Activated CD8-positive, alpha-beta memory T cell treated with anti-CD3 and anti-CD28 coated beads, Interleukin-2, amount 50 U/mL, for 48 hours (primary cell): ENCODE results near the gene GALNT2.

Experiments
- DNase-seq: peaks from one replicate; pipeline ENCODE4 v3.0.0-alpha.2; 2020

Gene GALNT2

DNA sequence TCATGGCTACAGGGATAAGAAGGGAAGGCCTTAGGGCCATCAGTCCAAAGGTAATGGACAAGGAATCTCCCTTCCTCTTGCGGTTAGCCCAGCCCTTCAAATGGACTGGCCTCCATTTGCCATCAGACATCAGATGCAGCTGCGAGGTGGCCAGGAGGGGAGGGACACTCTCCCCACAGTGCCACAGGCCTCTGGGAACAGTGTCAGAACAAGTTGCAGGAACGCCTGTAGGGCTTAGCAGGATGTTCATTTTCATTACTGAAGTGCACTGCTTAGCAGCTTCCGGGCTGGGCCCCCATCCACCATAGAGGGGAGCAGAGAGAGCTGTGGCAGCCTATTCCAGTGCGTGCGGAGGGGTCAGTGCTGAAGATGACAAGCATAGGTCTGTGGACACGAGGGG is 127.5 kb downstream of the GALNT2 start:
- DNase-seq = no peak

DNA sequence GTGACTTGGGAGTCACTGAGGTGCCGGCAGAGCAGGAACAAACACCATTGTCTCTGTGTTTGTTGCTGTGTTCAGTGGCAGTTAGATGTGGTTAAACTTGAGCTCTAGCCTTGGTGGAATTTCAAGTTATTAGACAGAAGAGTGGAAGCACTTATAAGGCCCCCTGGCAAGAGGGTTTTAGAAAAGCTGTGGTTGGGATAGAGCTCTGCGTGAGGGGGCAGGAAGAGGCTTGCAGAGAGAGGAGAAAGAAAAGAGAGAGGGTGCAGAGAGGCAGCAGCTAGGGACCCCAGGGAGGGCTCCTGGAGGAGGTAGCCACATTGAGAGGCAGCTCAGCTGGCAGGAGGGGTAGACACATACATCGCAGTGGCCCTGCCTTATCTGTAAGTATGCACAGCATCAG is 128.2 kb downstream of the GALNT2 start:
- DNase-seq = no peak

DNA sequence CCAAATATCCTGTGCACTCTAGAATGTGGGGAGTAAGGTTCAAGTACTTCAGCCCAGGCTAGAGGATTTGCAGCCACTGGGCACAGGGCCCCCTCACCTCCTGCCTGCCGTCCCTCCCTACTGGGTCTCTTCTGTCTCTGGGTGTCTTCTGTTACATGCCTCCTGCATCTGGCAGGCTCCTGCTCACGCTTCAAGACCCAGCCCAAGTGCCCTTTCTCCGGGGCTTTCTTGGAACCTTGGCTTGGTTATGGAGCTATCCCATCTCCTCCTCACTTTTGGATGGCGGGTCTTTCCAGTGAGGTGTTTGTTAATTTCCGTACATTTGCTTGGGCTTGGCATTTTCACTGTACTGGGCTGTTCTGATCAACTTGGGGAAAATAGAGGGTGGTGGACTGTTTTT is 129.0 kb downstream of the GALNT2 start:
- DNase-seq = no peak

DNA sequence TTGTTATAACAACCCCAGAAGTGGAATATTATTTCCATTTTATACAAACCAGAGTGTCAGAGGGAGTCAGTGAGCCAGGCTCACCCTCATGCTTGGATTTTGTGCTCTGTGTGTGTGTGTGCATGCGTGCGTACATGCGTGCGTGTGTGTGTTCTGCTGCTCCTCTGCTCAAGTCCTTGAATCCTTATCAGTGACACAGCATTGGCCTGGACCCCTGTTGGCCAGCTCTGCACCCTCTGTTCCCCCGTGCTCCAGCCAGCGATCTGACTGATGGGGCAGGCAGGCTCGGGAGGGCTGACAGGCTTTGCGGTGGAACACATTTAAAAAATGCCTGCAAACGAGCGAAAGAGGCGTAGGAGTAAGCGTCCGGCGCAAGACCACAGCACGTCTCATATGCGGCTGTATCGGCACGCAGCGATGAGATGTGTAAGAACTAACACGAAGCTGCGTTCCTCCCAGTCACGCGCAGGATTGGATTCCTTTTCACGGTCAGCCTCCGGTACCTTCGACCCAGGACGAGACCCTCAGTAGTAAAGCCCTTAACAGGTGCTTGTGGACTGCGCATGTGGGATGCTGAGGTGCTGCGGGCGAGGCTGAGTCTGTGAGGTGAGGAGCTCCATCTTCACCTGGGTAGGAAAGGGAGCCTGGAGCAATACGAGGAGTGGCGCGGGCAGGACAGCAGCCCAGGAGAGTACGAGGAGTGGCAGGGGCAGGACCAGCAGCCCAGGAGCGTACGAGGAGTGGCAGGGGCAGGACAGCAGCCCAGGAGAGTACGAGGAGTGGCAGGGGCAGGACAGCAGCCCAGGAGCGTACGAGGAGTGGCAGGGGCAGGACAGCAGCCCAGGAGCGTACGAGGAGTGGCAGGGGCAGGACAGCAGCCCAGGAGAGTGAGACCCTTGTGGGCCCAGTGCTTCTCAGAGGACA is 130.9 kb downstream of the GALNT2 start:
- DNase-seq = no peak

DNA sequence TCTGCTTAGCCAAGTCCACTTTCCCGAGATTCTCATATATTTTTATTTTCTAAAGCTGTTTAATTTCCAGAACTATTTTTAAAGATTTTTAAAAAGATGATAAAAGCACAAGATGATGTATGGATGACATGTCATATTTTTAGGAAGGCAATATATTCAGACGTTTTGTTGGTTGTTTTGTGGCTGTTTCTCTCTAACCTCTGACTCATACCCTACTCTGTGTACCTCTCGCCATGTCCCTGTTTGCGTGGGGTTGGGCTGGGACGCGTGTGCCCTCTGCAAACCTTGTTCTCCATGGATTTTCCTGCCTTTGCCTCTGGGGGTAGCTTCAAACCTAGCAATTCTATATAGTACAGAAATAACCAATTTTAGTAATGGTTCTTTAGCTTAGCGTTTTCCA is 132.0 kb downstream of the GALNT2 start:
- DNase-seq = no peak

DNA sequence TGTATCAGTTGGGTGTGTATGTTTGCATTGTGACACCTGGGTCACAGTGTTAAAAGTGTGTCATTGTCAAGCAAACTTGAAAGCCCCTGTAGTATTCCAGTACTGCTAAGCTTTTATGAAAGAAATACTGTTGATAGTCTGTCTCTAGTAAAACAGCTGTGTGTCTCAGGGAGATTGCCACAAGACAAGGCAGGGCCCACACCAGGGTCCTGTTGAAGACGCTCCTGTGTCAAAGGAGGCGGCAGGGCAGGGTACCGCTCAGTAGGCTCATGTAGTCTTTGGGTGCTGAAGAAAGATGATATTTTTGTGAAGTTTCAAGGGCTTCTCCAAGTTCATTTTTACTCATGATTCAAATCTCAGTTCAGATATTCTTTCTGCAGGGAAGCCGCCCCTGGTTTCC is 132.5 kb downstream of the GALNT2 start:
- no peak for DNase-seq

DNA sequence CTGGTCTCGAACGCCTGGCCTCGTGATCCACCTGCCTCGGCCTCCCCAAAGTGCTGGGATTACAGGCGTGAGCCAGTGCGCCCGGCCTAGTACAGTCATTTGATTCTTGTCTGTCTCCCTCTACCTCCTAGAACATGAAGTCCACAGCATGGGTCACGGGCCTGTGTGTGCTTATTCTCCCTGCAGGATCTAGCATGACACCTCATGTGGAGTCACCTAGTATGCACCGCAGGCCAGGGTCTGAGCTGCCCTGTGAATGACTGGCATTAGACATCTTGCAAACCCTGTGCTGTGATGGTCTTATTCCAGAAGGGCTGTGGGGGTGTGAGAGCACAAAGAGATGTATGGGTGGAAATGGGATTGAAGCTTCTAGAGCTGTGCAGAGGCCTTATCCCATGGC is 133.2 kb downstream of the GALNT2 start:
- DNase-seq = no peak

DNA sequence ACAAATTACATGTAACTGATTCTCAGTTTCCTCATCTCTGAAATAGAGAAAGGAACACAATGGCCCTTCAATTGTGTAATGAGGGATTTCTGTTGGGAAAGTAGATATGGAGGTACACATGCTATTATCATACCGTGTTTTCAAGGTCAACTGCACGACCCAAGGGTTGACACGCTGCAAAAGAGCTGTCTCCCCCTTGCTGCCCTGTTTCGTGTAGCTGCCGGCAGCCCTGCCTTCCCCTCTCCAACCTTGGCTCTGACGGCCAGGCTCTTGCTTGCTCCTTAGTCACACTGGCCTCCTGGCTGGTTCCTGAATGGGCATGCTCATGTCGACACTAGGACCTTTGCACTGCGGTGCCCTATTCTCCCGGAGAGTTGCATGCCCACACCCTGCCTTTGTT is 134.4 kb downstream of the GALNT2 start:
- DNase-seq = no peak

DNA sequence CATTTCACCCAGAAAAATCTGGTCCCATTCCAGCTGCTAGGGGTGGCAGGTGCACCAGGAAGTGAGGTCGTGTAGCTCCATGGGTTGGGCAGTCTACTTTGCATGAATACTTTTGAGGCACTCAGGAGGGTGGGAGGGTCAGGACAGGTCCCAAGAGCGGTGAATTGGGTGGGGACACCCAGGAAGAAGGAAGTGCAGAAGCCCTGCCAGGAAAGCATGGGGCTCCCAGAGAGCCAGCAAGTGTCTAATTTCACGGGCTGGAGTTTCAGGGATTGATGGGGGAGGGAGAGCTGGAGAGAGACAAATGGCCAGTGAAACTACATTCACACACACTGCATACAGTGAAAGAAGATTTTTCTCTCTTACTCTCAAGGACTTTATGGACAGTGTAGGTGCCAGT is 137.8 kb downstream of the GALNT2 start:
- DNase-seq = no peak

DNA sequence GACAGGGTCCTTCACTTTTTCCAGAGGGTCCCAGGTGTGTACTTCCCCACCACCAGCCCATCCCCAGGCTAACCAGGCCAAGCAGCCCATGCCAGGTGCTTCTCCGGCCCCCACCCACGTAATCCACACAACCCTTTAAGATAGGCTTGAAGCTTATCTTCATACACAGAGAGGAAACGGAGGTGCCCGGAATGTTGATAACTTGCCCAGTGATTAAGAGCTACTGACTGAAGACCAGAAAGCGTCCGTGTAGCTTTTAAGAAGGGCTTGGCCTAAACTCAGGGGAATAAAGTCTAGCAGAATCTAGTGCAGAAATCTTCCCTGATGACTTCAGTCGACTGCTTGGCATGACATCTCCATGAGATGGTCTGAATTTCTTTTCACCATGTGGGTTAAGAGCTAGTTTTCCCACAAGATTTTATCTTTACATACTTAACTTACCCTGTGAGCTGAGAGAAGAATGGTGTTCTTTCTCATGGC is 138.7 kb downstream of the GALNT2 start:
- no peak for DNase-seq

DNA sequence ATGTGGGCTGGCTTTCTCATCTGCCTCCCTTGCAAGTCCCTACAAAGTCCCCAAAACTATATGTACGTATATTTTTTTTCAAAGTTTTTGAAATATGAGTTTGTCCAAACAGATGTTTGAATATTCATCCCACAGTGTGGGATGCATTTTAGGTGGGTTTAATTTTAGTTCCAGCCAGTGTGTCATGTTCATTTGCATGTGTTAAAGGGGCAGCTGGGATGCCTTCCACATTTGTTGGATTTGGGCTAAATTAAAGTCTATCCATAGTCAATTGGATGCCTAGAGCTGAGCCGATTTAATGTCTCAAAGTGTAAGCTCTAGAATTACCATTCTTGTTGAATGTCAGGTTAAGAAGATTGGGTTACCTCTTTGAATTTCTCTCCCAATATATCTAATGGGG is 139.2 kb downstream of the GALNT2 start:
- DNase-seq = no peak

DNA sequence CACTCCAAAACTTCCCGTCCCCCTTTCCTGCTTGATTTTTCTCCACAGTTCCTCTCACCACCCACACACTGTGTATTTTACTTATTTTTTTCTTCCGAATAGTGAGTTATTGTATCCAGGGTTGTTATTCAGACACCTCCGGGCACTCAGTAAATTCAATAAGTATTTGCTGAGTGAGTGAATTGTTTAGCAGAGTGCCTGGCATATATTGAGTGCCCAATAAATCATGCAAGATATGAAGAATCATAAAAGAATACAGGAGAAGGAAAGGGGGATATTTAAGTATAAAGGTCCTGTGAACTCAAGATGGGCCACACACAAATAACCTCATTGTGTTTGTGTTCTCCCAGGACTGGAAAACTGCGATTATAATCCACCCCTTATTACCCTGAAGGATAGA is 139.9 kb downstream of the GALNT2 start:
- DNase-seq = no peak

DNA sequence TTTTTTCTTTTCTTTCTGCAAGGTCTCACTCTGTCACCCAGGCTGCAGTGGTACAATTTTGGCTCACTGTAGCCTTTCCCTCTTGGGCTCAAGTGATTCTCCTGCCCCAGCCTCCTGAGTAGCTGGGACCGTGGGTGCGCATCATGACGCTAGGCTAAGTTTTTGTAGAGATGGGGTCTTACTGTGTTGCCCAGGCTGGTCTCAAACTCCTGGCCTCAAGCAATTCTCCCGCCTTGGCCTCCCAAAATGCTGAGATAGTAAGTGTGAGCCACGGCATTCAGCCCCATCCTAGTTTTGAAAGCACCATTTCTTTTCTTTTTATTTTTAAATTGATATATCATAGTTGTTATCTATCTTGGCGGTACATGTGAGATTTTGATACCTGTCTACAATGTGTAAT is 140.6 kb downstream of the GALNT2 start:
- DNase-seq = no peak

DNA sequence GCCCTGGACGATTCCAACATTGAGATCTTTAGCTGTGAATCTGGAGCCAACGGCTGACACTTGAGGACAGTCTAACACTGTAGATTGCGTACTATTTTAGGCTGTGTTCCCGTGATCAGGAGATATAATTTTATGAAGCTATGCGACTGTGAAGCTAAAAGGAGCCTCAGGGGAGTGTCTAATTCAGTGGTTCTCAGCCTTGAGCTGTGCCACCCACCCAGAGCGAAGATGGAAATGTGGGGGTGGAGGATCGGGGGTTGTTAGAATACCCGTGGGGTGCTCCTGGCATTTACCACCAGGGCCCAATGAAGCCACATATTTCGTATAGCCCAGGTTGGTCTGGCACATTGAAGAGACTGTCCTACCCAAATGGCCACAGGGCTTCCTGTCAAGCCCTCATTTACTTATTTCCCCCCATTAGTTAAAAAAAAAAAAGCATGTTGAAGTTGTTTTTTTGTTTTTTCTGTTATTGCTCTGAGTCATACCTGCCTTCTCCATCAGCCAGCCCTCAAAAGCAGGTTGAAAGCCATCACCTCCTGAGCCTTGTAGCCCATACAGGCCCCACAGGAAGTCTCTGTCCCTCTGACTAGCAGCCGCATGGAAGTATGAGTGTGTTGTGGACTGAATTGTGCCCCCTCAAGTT is 141.7 kb downstream of the GALNT2 start:
- DNase-seq = peak; percentile 67

DNA sequence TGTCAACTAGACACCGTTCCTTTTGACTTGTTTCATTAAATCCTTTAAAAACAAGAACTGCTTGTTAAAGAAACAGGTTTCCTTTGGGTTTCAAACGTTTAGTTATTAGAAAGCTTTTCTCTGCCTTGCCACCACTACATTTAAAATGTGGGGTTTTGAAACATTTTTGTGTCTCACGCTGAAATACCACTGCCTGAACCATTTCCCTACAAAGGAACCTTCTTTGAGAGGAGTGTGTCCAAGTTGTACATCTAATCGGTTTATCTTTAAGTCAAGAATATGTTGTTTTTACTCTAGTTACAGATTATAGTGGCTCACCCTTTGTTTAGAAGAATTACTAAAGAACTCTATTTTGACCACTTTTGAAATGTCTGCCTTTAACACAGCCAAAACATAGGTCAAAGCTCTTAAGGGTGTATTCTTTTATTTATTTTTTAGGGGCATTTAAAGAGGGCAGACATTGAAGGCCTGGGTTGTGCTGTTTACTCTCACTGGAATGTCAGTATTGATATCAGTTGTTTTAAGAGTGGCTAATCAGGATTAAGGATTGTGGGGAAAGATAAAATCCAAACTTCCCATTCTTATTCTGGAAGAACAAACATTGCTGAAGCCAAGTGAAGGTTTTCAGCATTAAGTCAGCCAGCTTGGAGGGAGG is 143.4 kb downstream of the GALNT2 start:
- no peak for DNase-seq

DNA sequence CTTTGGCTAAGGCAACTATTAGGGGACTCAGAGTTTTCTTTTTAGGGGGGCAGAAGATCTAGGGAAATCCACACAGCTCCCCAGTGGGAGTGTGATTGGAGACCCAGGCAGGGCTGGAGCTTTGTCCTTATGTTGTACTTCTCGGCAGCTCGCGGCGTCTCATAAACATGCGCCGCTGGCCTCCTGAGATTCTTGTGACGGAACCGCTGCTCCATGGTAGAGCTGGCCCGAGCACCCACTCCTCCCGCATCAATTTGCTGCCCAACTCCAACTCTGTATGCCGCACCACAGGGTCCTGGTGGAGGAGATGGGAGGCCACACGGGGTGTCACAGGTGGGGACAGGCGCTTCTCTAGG is 143.9 kb downstream of the GALNT2 start:
- no peak for DNase-seq

DNA sequence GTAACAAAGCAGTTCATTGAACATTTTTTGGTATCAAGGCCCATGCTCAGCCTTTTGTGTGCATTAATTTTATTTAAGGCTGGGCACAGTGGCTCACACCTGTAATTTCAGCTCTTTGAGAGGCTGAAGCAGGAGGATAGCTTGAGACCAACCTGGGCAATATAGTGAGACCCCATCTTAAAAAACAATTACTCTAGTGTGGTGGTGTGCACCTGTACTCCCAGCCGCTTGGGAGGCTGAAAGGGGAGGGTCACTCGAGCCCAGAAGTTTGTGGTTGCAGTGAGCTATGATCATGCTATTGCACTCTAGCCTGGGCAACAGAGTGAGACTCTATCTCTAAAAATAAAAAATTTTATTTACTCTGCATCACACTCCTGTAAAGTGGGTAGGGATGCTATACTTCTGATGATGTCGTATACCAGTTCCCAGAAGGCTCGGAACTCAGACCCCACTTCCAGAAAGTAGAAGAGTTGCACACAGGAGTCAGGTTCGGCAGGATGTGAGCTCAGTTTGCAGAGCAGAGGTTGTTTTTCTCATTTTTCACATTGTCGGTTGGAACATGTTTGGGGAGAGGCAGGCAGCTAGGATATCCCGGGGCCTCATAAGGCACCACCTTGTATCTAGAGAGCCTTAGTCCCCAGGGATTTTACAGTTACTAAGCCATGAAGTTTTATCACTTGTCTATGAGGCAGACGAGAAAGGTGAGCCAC is 144.6 kb downstream of the GALNT2 start:
- no peak for DNase-seq

DNA sequence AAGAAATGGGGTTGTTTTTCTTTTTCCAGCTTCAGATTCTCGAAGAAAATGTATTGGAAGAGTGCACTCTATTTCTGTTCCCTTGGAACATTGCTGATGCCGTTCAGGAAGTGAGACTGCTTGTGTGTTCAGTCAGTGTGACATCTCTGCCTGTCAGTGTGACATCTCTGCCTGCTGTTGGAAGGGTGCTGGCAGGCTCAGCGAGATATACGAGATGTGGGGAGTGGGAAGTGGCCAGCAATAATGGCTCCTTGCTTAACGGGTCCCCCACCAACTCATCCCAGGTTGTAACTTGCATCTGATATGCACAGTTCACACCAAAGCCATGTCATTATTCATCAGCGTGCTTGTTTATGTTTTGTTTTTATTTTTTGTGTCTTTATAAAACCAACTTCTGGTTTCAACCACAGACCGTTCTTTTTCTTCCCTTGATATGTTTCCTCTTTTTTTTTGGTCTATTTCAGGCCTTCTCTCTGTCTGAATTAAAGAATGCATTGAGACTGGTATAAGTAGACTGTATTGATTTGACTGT is 145.4 kb downstream of the GALNT2 start:
- DNase-seq = no peak

DNA sequence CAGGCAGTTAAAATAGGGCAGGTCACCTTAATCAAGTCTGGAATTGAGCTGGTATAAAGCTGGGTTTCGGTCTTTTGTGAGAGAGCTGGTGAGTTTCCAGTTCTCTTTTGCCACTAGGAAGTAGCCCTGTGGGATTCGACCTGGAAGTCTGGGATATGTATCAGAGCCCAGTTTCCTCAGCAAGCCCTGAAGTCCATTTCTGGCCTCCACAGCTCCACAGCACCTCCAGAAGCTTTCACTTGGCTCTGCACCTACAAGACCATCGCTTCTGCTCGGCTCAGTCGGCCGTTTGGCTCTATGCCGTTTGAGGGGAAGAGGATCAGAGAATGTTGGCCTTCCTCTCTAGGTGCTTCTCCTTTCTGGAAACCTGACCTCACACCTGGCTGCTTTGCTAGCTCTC is 148.0 kb downstream of the GALNT2 start:
- no peak for DNase-seq

DNA sequence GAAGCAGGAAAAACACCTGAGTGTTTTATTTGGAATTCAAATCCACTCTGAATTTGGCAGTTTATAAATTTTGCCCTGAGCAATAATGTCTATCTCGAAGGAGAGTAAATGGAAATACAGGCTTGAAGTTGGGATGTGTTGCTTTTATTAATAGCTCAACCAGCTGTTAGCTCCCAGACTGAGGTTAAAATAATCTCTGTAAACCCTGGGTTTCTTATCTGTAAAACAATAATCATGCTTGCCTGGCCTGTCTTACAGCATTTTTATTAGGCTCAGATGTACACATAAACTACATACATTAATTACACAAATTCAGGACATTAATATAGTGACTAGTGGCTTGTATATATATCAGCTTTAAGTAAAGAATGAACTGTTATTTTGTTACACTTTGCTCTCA is 148.5 kb downstream of the GALNT2 start:
- no peak for DNase-seq

DNA sequence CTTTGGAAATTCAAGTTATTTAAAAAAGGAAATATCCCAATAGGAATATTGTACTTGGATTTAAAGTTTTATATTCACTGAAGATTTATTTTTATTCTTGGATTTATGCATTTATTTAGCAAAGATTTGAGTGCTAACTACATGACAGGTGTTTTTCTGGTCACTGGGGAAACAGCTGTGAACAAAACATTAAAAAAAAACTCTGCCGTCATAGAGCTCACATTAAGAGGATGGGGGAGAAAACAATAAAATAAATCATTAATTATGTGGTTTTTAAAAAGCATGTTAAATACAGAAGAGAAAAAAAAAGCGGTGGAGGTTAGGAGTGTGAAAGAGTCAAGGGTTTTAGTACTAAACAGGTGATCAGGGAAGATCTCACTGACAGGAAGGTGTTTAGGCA is 149.9 kb downstream of the GALNT2 start:
- DNase-seq = no peak

DNA sequence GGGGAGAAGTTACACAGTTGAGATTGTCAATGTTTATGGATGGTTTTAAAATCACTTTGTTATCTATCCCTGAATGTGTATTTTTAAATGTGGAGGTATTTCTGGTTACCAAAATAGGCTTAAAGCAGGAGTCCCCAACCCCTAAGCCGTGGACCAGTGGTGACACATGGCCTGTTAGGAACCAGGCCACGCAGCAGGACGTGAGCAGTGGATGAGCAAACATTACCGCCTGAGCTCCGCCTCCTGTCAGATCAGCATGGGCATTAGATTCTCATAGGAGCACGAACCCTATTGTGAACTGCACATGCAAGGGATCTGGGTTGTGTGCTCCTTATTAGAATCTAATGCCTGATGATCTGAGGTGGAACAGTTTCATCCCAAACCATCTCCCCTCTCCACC is 151.6 kb downstream of the GALNT2 start:
- DNase-seq = no peak
